Upper lobe of left lung (tissue), 6 donors: ENCODE data around the gene CRLF3. TPM values are rescaled to one million over a fixed set of nuclear protein-coding genes. Genes with fewer than 3 reads are reported as not detected.
A peak's percentile ranks its signal among the peaks of the same experiment; 100 is the strongest.

Experiments
- ATAC-seq, 2 donors: fragments of 200-7000 bp; cut with Tn5 transposase; one replicate each; pipeline ENCODE4 v1.9.1; 2022; ENCODE audit warnings: mild to moderate bottlenecking in 2 of 2, moderate library complexity in 2 of 2; ENCODE audit not compliant: low FRiP score in 2 of 2
- DNase-seq, 2 donors: peaks; one replicate each; pipeline ENCODE4 v3.0.0-alpha.2; 2019 to 2020
- H3K27ac ChIP-seq, 4 donors: fragments of 200-600 bp; sonication (generic); one replicate each; pipeline ENCODE4 v1.5.1; 2016 to 2019
- H3K27me3 ChIP-seq, 4 donors: fragments of 200-600 bp; sonication (generic); one replicate each; pipeline ENCODE4 v1.5.1; 2017 to 2019
- H3K36me3 ChIP-seq, 4 donors: fragments of 200-600 bp; sonication (generic); one replicate each; pipeline ENCODE4 v1.5.1; 2016 to 2019
- H3K4me1 ChIP-seq, 4 donors: fragments of 200-600 bp; sonication (generic); one replicate each; pipeline ENCODE4 v1.5.1; 2018 to 2019
- H3K4me3 ChIP-seq, 4 donors: fragments of 200-600 bp; sonication (generic); one replicate each; pipeline ENCODE4 v1.5.1; 2017 to 2019; ENCODE audit warnings: mild to moderate bottlenecking in 2 of 4, moderate library complexity in 1 of 4
- H3K9me3 ChIP-seq, 4 donors: fragments of 200-600 bp; sonication (generic); one replicate each; pipeline ENCODE4 v1.5.1; 2018 to 2019
- CTCF ChIP-seq, 6 experiments: fragments of 450-650 bp in 4 of 6; fragments of 200-600 bp in 2 of 6; sonication (generic) in 2 of 6; IDR thresholded peaks; one replicate each; pipeline ENCODE4 v1.5.1; 2016 to 2019; ENCODE audit warnings: antibody characterized with exemption in 6 of 6
- EP300 ChIP-seq, 4 donors: sonication (generic); formaldehyde crosslinking; IDR thresholded peaks; one replicate each; pipeline ENCODE4 v1.5.1; 2017; ENCODE audit warnings: antibody characterized with exemption in 4 of 4, control low read depth in 2 of 4
- POLR2A ChIP-seq, 4 donors: fragments of 450-650 bp; IDR thresholded peaks; one replicate each; pipeline ENCODE4 v1.5.1; 2016 to 2017; ENCODE audit warnings: antibody characterized with exemption in 4 of 4, mild to moderate bottlenecking in 2 of 4
- POLR2AphosphoS5 ChIP-seq, 2 donors: sonication (generic); formaldehyde crosslinking; IDR thresholded peaks; one replicate each; pipeline ENCODE4 v1.5.1; 2017; ENCODE audit warnings: antibody characterized with exemption in 2 of 2
- WGBS, 2 donors: methylation state at CpG; one replicate each; pipeline ENCODE4 v1.1.5; 2017 to 2018; 5-methylcytosine and 5-hydroxymethylcytosine counted together
- total RNA-seq, 6 donors: library from RNA; depleted of rRNA in 4 of 6; stranded (reverse); fragments of >200 nt in 4 of 6; gene quantifications; one replicate each; pipeline versions ENCODE4 v1.1.0 to v1.2.1, GENCODE V29; 2016 to 2021
- donor health status: DM: no; HTN: no; CAD: no; lungs with moderate emphysema.
- donor health status: DM: no; HTN: yes; CAD: no; lungs with severe emphysema.

Gene CRLF3
- total RNA-seq, 6 donors from 2014 or later: 8.1 to 26.4 (median 17.8) TPM

DNA sequence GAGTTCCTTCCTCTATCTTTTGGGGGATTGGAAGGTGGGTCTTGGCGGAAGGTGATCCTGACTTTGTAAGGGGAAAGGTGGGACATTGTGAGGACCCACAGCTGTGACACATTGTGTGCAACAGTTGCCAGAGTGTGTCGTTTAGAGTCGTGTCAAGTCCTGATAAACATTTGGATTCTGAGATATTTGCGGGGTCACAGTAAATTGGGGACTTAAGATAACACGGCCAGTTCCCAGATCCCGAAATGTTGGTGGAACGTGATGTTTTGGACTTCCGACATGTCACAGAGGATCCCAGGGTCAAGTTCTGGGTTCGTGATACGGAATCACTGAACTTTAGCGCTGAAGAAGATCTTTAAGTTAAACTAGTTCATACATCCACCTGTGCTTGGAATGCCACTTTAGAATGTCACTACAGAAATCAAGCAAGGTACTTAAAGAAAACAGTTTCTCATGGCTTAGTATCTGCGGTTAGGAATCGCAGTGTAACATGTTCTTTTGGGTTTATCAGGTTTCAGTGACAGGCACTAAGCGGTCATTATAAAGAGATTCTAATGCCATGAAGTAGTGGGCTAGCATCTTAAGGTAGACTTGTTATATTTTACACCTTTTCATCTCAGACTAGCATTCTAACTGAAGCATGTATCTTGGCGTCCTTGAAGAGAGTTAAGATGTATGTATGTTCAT, 8.1 kb upstream of the CRLF3 start:
- WGBS, 2 donors: 4 to 7% methylated on average over 11 to 15 of the region's 15 CpGs
- TF ChIP-seq EP300 (IDR thresholded peaks at IDR 0.05) (no peak), CTCF (IDR thresholded peaks at IDR 0.05) (no peak), POLR2A (IDR thresholded peaks at IDR 0.05) (no peak), POLR2AphosphoS5 (IDR thresholded peaks at IDR 0.05) (no peak)
- ATAC-seq (no peak), DNase-seq (no peak)
- Histone ChIP-seq H3K4me1 (peaks cover 5 to 19% (median 8%) of the 10 kb centered on the region in 4 donors), H3K9me3 (no peaks in the 10 kb centered on the region), H3K4me3 (peak overlapping the region; percentile 55 to 78 (median 64)), H3K27me3 (no peaks in the 10 kb centered on the region), H3K36me3 (peaks cover 0 to 1% (median 0%) of the 10 kb centered on the region in 4 donors), H3K27ac (peak overlapping the region in 2 of 4 donors; percentile 47 to 79)

GRCh38 chr17:30831663-30832437, 7.4 kb upstream of the CRLF3 start, which contains the start of gene ATAD5:
TSS of gene ATAD5 (plus strand) at chr17:30831966. CDS start at chr17:30832348, 382 bp downstream.
- no peaks in the 10 kb centered on the region for H3K27me3 ChIP-seq
- TF ChIP-seq POLR2A (IDR thresholded peaks at IDR 0.05) (peak in 2 of 4 donors; percentile 19 to 26), CTCF (IDR thresholded peaks at IDR 0.05) (peak in 1 of 6 experiments; percentile 19), POLR2AphosphoS5 (IDR thresholded peaks at IDR 0.05) (peak; percentile 68 to 96), EP300 (IDR thresholded peaks at IDR 0.05) (peak in 1 of 4 donors; percentile 75)
- H3K27ac ChIP-seq: peak within 1 kb of the TSS in 3 of 4 donors; percentile 47 to 79 (median 58)
- DNase-seq: peak; percentile 94 to 96
- no peaks in the 10 kb centered on the region for H3K9me3 ChIP-seq
- H3K4me3 ChIP-seq: peak within 1 kb of the TSS; percentile 55 to 78 (median 64)
- no peaks in the 10 kb centered on the region for H3K36me3 ChIP-seq
- H3K4me1 ChIP-seq: peaks cover 5 to 19% (median 8%) of the 10 kb centered on the region in 4 donors
- peak; percentile 97 to 99 for ATAC-seq
- 1% methylated on average over 32 to 57 of the region's 59 CpGs for WGBS, 2 donors

- no peaks in the 10 kb centered on the region for H3K9me3 ChIP-seq
- 27% methylated on average over 13 of the region's 13 CpGs for WGBS, 2 donors
- H3K36me3 ChIP-seq: no peaks in the 10 kb centered on the region
- DNase-seq (no peak), ATAC-seq (peak in 1 of 2 donors; percentile 26)
- peak overlapping the region; percentile 55 to 78 (median 64) for H3K4me3 ChIP-seq
- H3K27ac ChIP-seq: peak overlapping the region in 3 of 4 donors; percentile 47 to 79 (median 58)
- peaks cover 5 to 19% (median 8%) of the 10 kb centered on the region in 4 donors for H3K4me1 ChIP-seq
- TF ChIP-seq CTCF (IDR thresholded peaks at IDR 0.05) (no peak), EP300 (IDR thresholded peaks at IDR 0.05) (no peak), POLR2AphosphoS5 (IDR thresholded peaks at IDR 0.05) (no peak), POLR2A (IDR thresholded peaks at IDR 0.05) (no peak)
- no peaks in the 10 kb centered on the region for H3K27me3 ChIP-seq
These were observed 6.8 kb upstream of the CRLF3 start for GRCh38 chr17:30831257-30831656.

DNA sequence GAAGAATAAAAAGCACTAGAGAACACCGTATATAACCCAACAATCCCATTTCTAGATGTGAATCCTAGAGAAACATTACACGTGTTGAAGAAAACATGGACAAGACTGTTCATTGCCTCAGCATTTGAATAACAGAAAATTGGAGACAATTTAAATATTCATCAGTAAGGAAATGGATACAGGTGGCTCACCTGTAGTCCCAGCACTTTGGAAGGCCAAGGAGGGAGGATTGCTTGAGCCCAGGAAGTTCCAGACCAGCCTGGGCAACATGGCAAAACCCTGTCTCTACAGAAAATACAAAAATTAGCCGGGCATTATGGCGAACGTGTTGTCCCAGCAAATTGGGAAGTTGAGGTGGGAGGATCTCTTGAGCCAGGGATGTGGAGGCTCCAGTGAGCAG, 4.5 kb upstream of the CRLF3 start:
- WGBS, 2 donors: 76 to 84% methylated on average over 5 of the region's 5 CpGs
- Histone ChIP-seq H3K9me3 (no peaks in the 10 kb centered on the region), H3K4me3 (no peak overlapping the region), H3K4me1 (peaks cover 8 to 27% (median 18%) of the 10 kb centered on the region in 4 donors), H3K36me3 (no peaks in the 10 kb centered on the region), H3K27ac (no peak overlapping the region), H3K27me3 (no peaks in the 10 kb centered on the region)
- DNase-seq (no peak), ATAC-seq (no peak)
- no peak for TF ChIP-seq POLR2A (IDR thresholded peaks at IDR 0.05)
- no peak for TF ChIP-seq CTCF (IDR thresholded peaks at IDR 0.05)
- no peak for TF ChIP-seq POLR2AphosphoS5 (IDR thresholded peaks at IDR 0.05)
- no peak for TF ChIP-seq EP300 (IDR thresholded peaks at IDR 0.05)
